ENCODE results near the gene DPH2. TPM values are rescaled to one million over a fixed set of nuclear protein-coding genes. Genes with fewer than 3 reads are reported as not detected.

The DPH2 gene
- total and polyA plus RNA-seq, 2 of the 8 experiments (the other 6 are each of a cell fraction or from before 2014, with no cell fraction given) = 64.9 to 92.1 TPM

DNA sequence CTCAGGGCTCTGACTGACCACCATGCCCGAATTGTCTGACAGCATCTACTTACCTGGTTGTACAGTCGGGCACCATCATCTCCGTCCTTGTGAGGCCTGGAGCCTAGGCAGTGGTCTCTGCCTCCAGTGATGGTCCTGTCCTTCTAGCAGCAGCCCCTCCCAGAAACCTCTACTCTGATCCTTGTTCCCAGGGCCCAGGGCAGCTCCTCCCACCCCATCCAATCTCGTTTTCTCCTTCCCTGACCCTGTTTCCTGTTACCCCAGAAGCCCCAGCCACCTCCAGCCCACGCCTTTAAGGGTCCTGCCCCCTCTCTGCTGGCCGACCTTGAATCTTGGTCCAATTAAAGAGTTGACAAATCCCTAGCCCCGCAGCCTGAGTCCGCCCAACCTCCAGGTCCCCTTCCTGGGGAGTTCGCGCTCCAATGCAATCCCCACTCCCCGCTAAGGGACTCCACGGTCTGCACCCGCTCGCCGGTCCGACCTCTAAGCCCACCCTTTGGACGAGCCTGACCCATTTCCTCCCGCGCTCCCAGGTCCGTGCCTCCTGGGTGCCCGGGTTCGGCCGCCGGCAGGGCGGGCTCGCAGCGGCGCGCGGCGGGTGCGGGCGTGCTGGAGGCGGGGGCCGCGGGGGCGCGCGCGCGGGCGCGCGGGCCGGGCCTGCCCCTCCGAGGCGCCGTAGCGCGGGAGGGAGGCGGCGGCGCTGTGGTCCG lies 8.9 kb downstream of the DPH2 start, which contains the start of gene B4GALT2:
Gene B4GALT2 (plus strand): TSS at position 660 of the 710 bp plus-strand sequence. CDS start 1,951 bp downstream, outside the sequence.
- Histone ChIP-seq H2BK20ac (ENCODE audit: low read length) (no peak within 1 kb of the TSS), H3K27ac (ENCODE audit: low read depth, low read length) (no peak within 1 kb of the TSS), H2AK5ac (ENCODE audit: low read depth, low read length) (peak within 1 kb of the TSS; percentile 45; the same call in 1 of the 2 replicates), H3K79me1 (ENCODE audit: low read depth, low read length) (peaks cover 28% of the 10 kb centered on the region), H2BK120ac (replicated peaks; ENCODE audit: low read depth, low read length) (peak within 1 kb of the TSS; percentile 52), H4K91ac (replicated peaks; ENCODE audit: insufficient read length, low read length) (peak within 1 kb of the TSS; percentile 63), H3K79me2 (ENCODE audit: control insufficient read depth in 1 of 2, insufficient read depth in 2 of 2, low read length in 2 of 2) (peaks cover 0 to 24% of the 10 kb centered on the region in 2 experiments; a peak in 2 of 4 replicates), H2BK12ac (ENCODE audit: low read depth, low read length) (peak within 1 kb of the TSS; percentile 30; the same call in 1 of the 2 replicates), H2BK5ac (ENCODE audit: low read depth, low read length) (peak within 1 kb of the TSS; percentile 71; the same call in 1 of the 2 replicates), H3K36me3 (ENCODE audit: control insufficient read depth in 2 of 4, insufficient read depth in 4 of 4, low read length in 3 of 4) (peaks cover 2 to 23% (median 15%) of the 10 kb centered on the region in 4 experiments; a peak in 5 of 8 replicates), H3K14ac (ENCODE audit: insufficient read length) (peak within 1 kb of the TSS; percentile 5), H4K20me1 (replicated peaks in 1 of 2; ENCODE audit: control insufficient read depth in 1 of 2, insufficient read depth in 2 of 2, low read length in 2 of 2) (peaks cover 2 to 32% of the 10 kb centered on the region in 2 experiments), H3K9ac (replicated peaks in 1 of 4; ENCODE audit: extremely low read depth in 1 of 4, low read depth in 3 of 4, low read length in 3 of 4) (peak within 1 kb of the TSS; percentile 56 to 87 (median 78)), H3K4me2 (ENCODE audit: insufficient read depth in 1 of 2, low read depth in 2 of 2, low read length in 2 of 2) (peak within 1 kb of the TSS; percentile 61 to 88), H4K8ac (ENCODE audit: extremely low read depth, insufficient read depth, low read length) (peak within 1 kb of the TSS; percentile 89), H3K4me3 (ENCODE audit: extremely low read depth in 1 of 4, insufficient read depth in 2 of 4, low read depth in 3 of 4, low read length in 4 of 4) (peak within 1 kb of the TSS; percentile 71 to 90 (median 76)), H3K18ac (ENCODE audit: extremely low read depth, low read length) (peak within 1 kb of the TSS; percentile 78), H3K23ac (ENCODE audit: insufficient read length) (no peak within 1 kb of the TSS), H4K5ac (ENCODE audit: insufficient read length, low read depth, low read length) (no peak within 1 kb of the TSS), H2AFZ (ENCODE audit: low read length) (no peak within 1 kb of the TSS; the same call in 1 of the 2 replicates), H3K23me2 (ENCODE audit: low read depth, low read length) (peaks cover 27% of the 10 kb centered on the region), H2BK15ac (ENCODE audit: low read length) (0 out of 2 replicates have a peak within 1 kb of the TSS, but pooled peaks have one; percentile 61), H3K4me1 (replicated peaks in 1 of 4; ENCODE audit: control insufficient read depth in 3 of 4, insufficient read depth in 4 of 4, low read length in 3 of 4) (peaks cover 4 to 19% (median 15%) of the 10 kb centered on the region in 4 experiments), H3K56ac (replicated peaks; ENCODE audit: insufficient read length, low read depth, low read length) (peak within 1 kb of the TSS; percentile 5), H3K4ac (replicated peaks; ENCODE audit: insufficient read length, low read depth, low read length) (peak within 1 kb of the TSS; percentile 83), H3K27me3 (replicated peaks in 1 of 4; ENCODE audit: control insufficient read depth in 3 of 4, extremely low read depth in 1 of 4, insufficient read depth in 3 of 4, low read length in 3 of 4) (no peaks in the 10 kb centered on the region), H3K9me3 (ENCODE audit: insufficient read depth in 2 of 2, low read depth in 1 of 2, low read length in 1 of 2) (no peaks in the 10 kb centered on the region)
- 14% methylated on average over 15 of the region's 54 CpGs; no CpG with 5 or more reads in 1 of the 2 experiments for WGBS, 2 experiments (ENCODE audit: extremely low coverage in 1 of 2, insufficient coverage in 1 of 2, insufficient read length in 1 of 2, insufficient replicate concordance in 2 of 2, low coverage in 1 of 2, low lambda C conversion rate in 2 of 2, missing lambda C conversion rate in 1 of 2)
- DNase-seq (ENCODE audit: low read depth in 1 of 2, low spot score in 2 of 2) (peak in 1 of 2 experiments; percentile 75), FAIRE-seq (no peak)
- CTCF ChIA-PET (ENCODE audit: partially characterized antibody) = interaction anchor here (0.7 to 5.0 kb wide), 5 partner anchors 10 to 56 kb away, joined by 3 to 34 read pairs (median 5); partner anchors contain the start of gene CCDC24
- POLR2A ChIA-PET (ENCODE audit: partially characterized antibody) = interaction anchor here (0.7 to 12.9 kb wide), 8 partner anchors 8 to 71 kb away, joined by 3 to 189 read pairs (median 6); partner anchors contain the start of gene CCDC24
- peak; percentile 49; the same call in 1 of the 2 replicates for TF ChIP-seq PHF8 (conservative IDR thresholded peaks at IDR 0.05; ENCODE audit: low read depth, low read length)
- TF ChIP-seq SIN3A (conservative IDR thresholded peaks at IDR 0.05 in 1 of 2, IDR thresholded peaks at IDR 0.05 in 1 of 2; ENCODE audit: low read depth in 1 of 2, low read length in 2 of 2) = peak; percentile 22 to 73; a peak in 1 of 4 replicates
- TF ChIP-seq, protein P1, sequence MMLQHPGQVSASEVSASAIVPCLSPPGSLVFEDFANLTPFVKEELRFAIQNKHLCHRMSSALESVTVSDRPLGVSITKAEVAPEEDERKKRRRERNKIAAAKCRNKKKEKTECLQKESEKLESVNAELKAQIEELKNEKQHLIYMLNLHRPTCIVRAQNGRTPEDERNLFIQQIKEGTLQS (IDR thresholded peaks at IDR 0.05; ENCODE audit: insufficient read depth, low read depth, low read length) = no peak
- TF ChIP-seq, protein P2, sequence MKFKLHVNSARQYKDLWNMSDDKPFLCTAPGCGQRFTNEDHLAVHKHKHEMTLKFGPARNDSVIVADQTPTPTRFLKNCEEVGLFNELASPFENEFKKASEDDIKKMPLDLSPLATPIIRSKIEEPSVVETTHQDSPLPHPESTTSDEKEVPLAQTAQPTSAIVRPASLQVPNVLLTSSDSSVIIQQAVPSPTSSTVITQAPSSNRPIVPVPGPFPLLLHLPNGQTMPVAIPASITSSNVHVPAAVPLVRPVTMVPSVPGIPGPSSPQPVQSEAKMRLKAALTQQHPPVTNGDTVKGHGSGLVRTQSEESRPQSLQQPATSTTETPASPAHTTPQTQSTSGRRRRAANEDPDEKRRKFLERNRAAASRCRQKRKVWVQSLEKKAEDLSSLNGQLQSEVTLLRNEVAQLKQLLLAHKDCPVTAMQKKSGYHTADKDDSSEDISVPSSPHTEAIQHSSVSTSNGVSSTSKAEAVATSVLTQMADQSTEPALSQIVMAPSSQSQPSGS (IDR thresholded peaks at IDR 0.05; ENCODE audit: low read length) = no peak
- TF ChIP-seq ASH2L (IDR thresholded peaks at IDR 0.05; ENCODE audit: low read length) = peak; percentile 38
- no peak for TF ChIP-seq CREB1 (IDR thresholded peaks at IDR 0.05)
- no peak for TF ChIP-seq EZH2 (IDR thresholded peaks at IDR 0.05; ENCODE audit: low read depth, low read length, severe bottlenecking)

All from H1 (cell line).